Endothelial cell (in vitro differentiated cells): ENCODE results near the gene ARHGEF25. TPM values are rescaled to one million over a fixed set of nuclear protein-coding genes. Genes with fewer than 3 reads are reported as not detected.

Source experiments
- DNase-seq: peaks from one replicate; pipeline ENCODE4 v3.0.0; 2021; ENCODE audit warnings: low spot score
- H3K27ac Mint-ChIP-seq: one replicate; pipeline ENCODE4 v1.8.0; 2021; ENCODE audit warnings: mixed read lengths, inconsistent platforms; ENCODE audit not compliant: unreplicated experiment
- H3K27me3 Mint-ChIP-seq: one replicate; pipeline ENCODE4 v1.8.0; 2021; ENCODE audit warnings: mild to moderate bottlenecking, moderate library complexity, mixed read lengths, inconsistent platforms; ENCODE audit not compliant: unreplicated experiment
- H3K36me3 Mint-ChIP-seq: one replicate; pipeline ENCODE4 v1.8.0; 2021; ENCODE audit warnings: mild to moderate bottlenecking, low read depth, mixed read lengths, inconsistent platforms; ENCODE audit not compliant: unreplicated experiment
- H3K4me1 Mint-ChIP-seq: one replicate; pipeline ENCODE4 v1.8.0; 2021; ENCODE audit warnings: mild to moderate bottlenecking, mixed read lengths, inconsistent platforms; ENCODE audit not compliant: unreplicated experiment
- H3K4me3 Mint-ChIP-seq: one replicate; pipeline ENCODE4 v1.8.0; 2021; ENCODE audit warnings: mild to moderate bottlenecking, mixed read lengths, inconsistent platforms; ENCODE audit not compliant: unreplicated experiment
- H3K9me3 Mint-ChIP-seq: one replicate; pipeline ENCODE4 v1.8.0; 2021; ENCODE audit warnings: mixed read lengths, inconsistent platforms; ENCODE audit not compliant: unreplicated experiment
- CTCF ChIP-seq: fragments of 200-600 bp; sonication (generic); IDR thresholded peaks from one replicate; pipeline ENCODE4 v1.5.0; 2021; ENCODE audit warnings: antibody characterized with exemption; ENCODE audit not compliant: unreplicated experiment
- total RNA-seq: library from RNA; stranded (reverse); fragmentation: NEBNext Ultra II Directional; extraction: Animal tissue kit (Norgen Biotek cat#: 25700); gene quantifications from one replicate; pipeline ENCODE4 v1.2.1, GENCODE V29; 2021; ENCODE audit not compliant: unreplicated experiment

ARHGEF25 gene
- total RNA-seq, 1 donor from 2014 or later: 20.0 TPM

DNA sequence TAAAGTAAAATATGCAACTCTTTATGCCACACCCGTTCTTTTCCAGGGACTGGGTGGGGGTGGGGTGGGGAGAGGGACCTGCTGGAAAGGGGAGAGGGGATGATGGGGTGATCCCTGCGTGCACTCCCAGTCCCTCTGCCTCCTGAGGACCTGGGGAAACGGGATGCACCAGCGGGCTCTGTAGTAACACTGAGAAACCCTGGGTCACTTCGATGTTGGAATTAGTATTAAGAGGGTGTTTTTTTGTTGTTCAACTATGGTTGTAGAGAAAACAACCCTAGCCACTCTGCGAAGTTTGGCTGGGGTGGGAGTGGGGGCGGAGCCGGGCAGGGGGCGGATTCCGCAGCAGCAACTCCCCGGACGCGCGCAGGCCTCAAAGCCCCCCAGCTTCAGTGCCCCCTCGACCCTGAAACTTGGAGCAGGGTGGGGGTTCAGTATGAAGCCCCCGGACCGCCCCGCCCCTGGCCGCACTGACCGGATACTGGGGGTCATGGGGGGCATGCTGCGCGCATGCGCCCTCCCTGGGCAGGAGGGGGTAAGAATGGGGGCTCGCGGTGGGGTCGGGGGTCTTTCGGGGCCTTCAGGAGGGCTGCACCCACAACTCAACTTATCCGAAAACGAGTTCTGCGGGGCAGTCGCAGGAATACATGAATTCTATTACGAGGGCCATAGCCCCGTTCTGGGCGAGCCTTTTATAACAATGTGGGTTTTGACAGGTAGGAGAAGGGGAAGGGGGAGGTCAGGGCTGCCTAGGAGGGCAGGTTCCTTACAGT lies 1.3 kb upstream of the ARHGEF25 start:
- no peak for DNase-seq

DNA sequence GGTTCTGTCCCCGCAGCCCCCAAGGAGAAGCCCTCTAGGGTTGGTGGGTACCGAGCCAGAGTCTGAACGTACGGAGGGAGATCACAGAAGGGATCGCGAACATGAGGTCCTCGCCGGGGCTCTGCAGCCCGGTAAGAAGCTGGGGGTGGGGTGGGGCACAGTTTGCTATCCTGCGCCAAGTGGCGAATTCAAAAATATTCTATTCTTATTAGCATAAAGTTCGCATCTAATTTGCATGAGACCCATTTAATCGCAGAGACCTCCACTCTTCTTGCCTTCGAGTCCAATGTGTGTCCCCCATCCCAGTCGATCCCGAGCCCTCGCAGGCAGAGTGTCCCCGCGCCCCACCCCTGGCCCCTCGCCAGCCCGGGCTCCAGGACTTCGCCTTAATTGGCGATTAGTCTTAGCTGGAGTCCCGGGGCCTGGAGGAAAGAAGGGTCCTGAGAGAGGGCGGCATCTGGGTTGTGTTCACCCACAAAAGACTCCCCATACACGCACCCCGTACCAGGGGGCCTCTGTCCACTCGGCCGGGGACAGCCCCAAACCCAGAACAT lies 604 bp upstream of the ARHGEF25 start:
- H3K4me1 Mint-ChIP-seq: peaks cover 6% of the 10 kb centered on the region
- no peak for TF ChIP-seq CTCF
- H3K36me3 Mint-ChIP-seq: peaks cover 27% of the 10 kb centered on the region
- no peaks in the 10 kb centered on the region for H3K9me3 Mint-ChIP-seq
- no peak overlapping the region for H3K27ac Mint-ChIP-seq
- peaks cover 11% of the 10 kb centered on the region for H3K27me3 Mint-ChIP-seq
- DNase-seq: no peak
- H3K4me3 Mint-ChIP-seq: peak overlapping the region; percentile 87

More for the DNA sequence above, 1.3 kb upstream of the ARHGEF25 start:
- peaks cover 7% of the 10 kb centered on the region for H3K4me1 Mint-ChIP-seq
- no peak for TF ChIP-seq CTCF
- no peak overlapping the region for H3K27ac Mint-ChIP-seq
- peaks cover 20% of the 10 kb centered on the region for H3K36me3 Mint-ChIP-seq
- peak overlapping the region; percentile 87 for H3K4me3 Mint-ChIP-seq
- H3K27me3 Mint-ChIP-seq: peaks cover 9% of the 10 kb centered on the region
- H3K9me3 Mint-ChIP-seq: no peaks in the 10 kb centered on the region

GRCh38 chr12:57611827-57612710 lies 834 bp downstream of the ARHGEF25 start:
- no peaks in the 10 kb centered on the region for H3K9me3 Mint-ChIP-seq
- peaks cover 3% of the 10 kb centered on the region for H3K4me1 Mint-ChIP-seq
- H3K4me3 Mint-ChIP-seq: peak overlapping the region; percentile 84
- no peak overlapping the region for H3K27ac Mint-ChIP-seq
- peaks cover 14% of the 10 kb centered on the region for H3K27me3 Mint-ChIP-seq
- H3K36me3 Mint-ChIP-seq: peaks cover 27% of the 10 kb centered on the region
- no peak for DNase-seq
- no peak for TF ChIP-seq CTCF

DNA sequence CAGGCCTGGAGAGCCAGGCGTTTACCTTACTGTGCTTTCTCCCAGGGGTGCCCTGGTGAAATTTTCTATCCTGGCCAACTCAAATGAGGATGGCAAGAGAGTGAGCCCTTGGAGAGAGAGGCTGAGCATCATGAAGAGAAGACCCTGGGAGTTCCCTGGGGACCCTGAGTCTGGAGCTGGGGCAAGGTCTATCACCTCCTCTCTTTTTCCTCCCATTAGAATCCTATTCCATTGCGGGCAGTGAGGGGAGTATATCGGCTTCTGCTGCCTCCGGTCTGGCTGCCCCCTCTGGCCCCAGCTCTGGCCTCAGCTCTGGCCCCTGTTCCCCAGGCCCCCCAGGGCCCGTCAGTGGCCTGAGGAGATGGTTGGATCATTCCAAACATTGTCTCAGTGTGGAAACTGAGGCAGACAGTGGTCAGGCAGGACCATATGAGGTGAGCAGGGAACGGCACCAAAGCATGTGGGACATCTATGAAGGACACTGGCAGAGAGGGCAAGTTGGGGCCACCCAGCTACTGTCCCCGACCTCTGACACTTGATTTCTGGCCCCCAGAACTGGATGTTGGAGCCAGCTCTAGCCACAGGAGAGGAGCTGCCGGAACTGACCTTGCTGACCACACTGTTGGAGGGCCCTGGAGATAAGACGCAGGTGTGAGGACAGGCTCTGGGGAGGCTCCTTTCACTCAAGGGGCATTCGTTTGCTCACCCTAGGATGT lies 1.6 kb downstream of the ARHGEF25 start:
- Mint-ChIP-seq H3K4me3 (no peak overlapping the region), H3K9me3 (no peaks in the 10 kb centered on the region), H3K36me3 (peaks cover 29% of the 10 kb centered on the region), H3K27ac (no peak overlapping the region), H3K4me1 (peaks cover 9% of the 10 kb centered on the region), H3K27me3 (peaks cover 17% of the 10 kb centered on the region)
- no peak for DNase-seq
- TF ChIP-seq CTCF: no peak
